SK-N-SH (cell line): ENCODE measurements around the gene RAD51B. TPM values are rescaled to one million over a fixed set of nuclear protein-coding genes. Genes with fewer than 3 reads are reported as not detected.

Source experiments
- CTCF ChIA-PET: fragments of 300-600, 350-600 bp; formaldehyde crosslinking; extraction: SDS; loops from one replicate; lab custom pipeline; 2021; lab: Yijun Ruan, JAX
- POLR2A ChIA-PET: fragments of 350-600 bp; sonication (Branson Sonifier 250); formaldehyde crosslinking; extraction: SDS; loops from one replicate; lab custom pipeline; 2020; ENCODE audit warnings: antibody characterized with exemption, inconsistent platforms; lab: Yijun Ruan, JAX
- DNase-seq: peaks from one replicate; pipeline ENCODE4 v3.0.0; 2012
- H2AFZ ChIP-seq: fragments of 200-600 bp; sonication (generic); 2 replicates; pipeline ENCODE4 v1.8.1; 2016; ENCODE audit warnings: antibody characterized with exemption, mild to moderate bottlenecking, low read depth
- H3F3A ChIP-seq: fragments of 200-600 bp; sonication (generic); replicated peaks from 2 replicates; pipeline ENCODE3; 2016; ENCODE audit warnings: antibody characterized with exemption, mild to moderate bottlenecking; ENCODE audit not compliant: insufficient read depth
- H3K27ac ChIP-seq, 2 experiments: fragments of 200-500 bp in 1 of 2; fragments of 200-600 bp in 1 of 2; sonication (Bioruptor generic) in 1 of 2; sonication (generic), shearing (Covaris generic) in 1 of 2; 2 replicates each; pipeline versions ENCODE4 v1.5.1 to v1.6.1; 2014 to 2016; ENCODE audit warnings: low read depth in 2 of 2, inconsistent platforms in 1 of 2, low read length in 1 of 2, mild to moderate bottlenecking in 1 of 2, mixed read lengths in 1 of 2
- H3K27me3 ChIP-seq: fragments of 200-600 bp; sonication (generic), shearing (Covaris generic); 2 replicates; pipeline ENCODE4 v1.6.1; 2016; ENCODE audit warnings: mixed run types; ENCODE audit not compliant: insufficient read depth
- H3K36me3 ChIP-seq, 2 experiments: fragments of 200-500 bp in 1 of 2; fragments of 200-600 bp in 1 of 2; sonication (Bioruptor generic) in 1 of 2; sonication (generic) in 1 of 2; replicated peaks in 1 of 2; 2 replicates each; pipeline versions ENCODE3 to v1.5.1; 2014 to 2016; ENCODE audit warnings: low read length in 1 of 2, mild to moderate bottlenecking in 1 of 2; ENCODE audit not compliant: insufficient read depth in 2 of 2, control insufficient read depth in 1 of 2
- H3K4me1 ChIP-seq, 2 experiments: fragments of 200-500 bp in 1 of 2; fragments of 200-600 bp in 1 of 2; sonication (Bioruptor generic) in 1 of 2; sonication (generic), shearing (Covaris generic) in 1 of 2; 2 replicates each; pipeline versions ENCODE4 v1.5.1 to v1.6.1; 2014 to 2016; ENCODE audit warnings: low read depth in 1 of 2, low read length in 1 of 2, mixed run types in 1 of 2; ENCODE audit not compliant: insufficient read depth in 2 of 2, control insufficient read depth in 1 of 2
- H3K4me2 ChIP-seq: fragments of 200-600 bp; sonication (generic), shearing (Covaris generic); 2 replicates; pipeline ENCODE4 v1.6.1; 2017; ENCODE audit warnings: mixed run types
- H3K4me3 ChIP-seq, 2 experiments: fragments of 200-500 bp in 1 of 2; fragments of 200-600 bp in 1 of 2; sonication (Bioruptor generic) in 1 of 2; sonication (generic), shearing (Covaris generic) in 1 of 2; 2 replicates each; pipeline versions ENCODE4 v1.5.1 to v1.8.1; 2014 to 2016; ENCODE audit warnings: low read depth in 2 of 2, inconsistent platforms in 1 of 2, low read length in 1 of 2, mild to moderate bottlenecking in 1 of 2, mixed read lengths in 1 of 2, moderate library complexity in 1 of 2
- H3K79me2 ChIP-seq: fragments of 200-600 bp; sonication (generic); 2 replicates; pipeline ENCODE4 v1.8.1; 2017; ENCODE audit warnings: mild to moderate bottlenecking; ENCODE audit not compliant: insufficient read depth
- H3K9ac ChIP-seq: fragments of 200-600 bp; sonication (generic); 2 replicates; pipeline ENCODE4 v1.6.1; 2017; ENCODE audit warnings: mixed run types
- H3K9me2 ChIP-seq: fragments of 200-600 bp; sonication (generic); 2 replicates; pipeline ENCODE4 v1.6.1; 2017; ENCODE audit warnings: mixed run types
- H3K9me3 ChIP-seq: fragments of 200-600 bp; sonication (generic); 2 replicates; pipeline ENCODE4 v1.6.1; 2017; ENCODE audit warnings: mixed run types, mild to moderate bottlenecking, moderate library complexity
- H4K20me1 ChIP-seq: fragments of 200-600 bp; sonication (generic); 2 replicates; pipeline ENCODE4 v1.6.1; 2017; ENCODE audit warnings: mild to moderate bottlenecking, mixed run types; ENCODE audit not compliant: insufficient read depth
- EZH2phosphoT487 ChIP-seq: fragments of 200-600 bp; sonication (generic); IDR thresholded peaks from 2 replicates; pipeline ENCODE4 v1.6.1; 2017; ENCODE audit warnings: low read depth, mixed run types, mild to moderate bottlenecking, antibody characterized with exemption, moderate library complexity, borderline replicate concordance
- NRF1 ChIP-seq: IDR thresholded peaks from 2 replicates; pipeline ENCODE4 v1.6.1; 2012; ENCODE audit warnings: low read depth, mild to moderate bottlenecking, low read length
- RAD21 ChIP-seq: IDR thresholded peaks from 2 replicates; pipeline ENCODE4 v1.6.1; 2012; ENCODE audit warnings: mild to moderate bottlenecking, low read length
- RCOR1 ChIP-seq: fragments of 150-350 bp; IDR thresholded peaks from 2 replicates; pipeline ENCODE4 v1.6.1; 2017; ENCODE audit warnings: antibody characterized with exemption, low read length
- SMC3 ChIP-seq: IDR thresholded peaks from 2 replicates; pipeline ENCODE4 v1.6.1; 2012; ENCODE audit warnings: low read depth, low read length, improper control_type of control experiment
- TAF1 ChIP-seq: IDR thresholded peaks from 2 replicates; pipeline ENCODE4 v1.6.1; 2012; ENCODE audit warnings: low read depth, mild to moderate bottlenecking, low read length, moderate library complexity, borderline replicate concordance
- TEAD4 ChIP-seq: IDR thresholded peaks from 2 replicates; pipeline ENCODE4 v1.4.0; 2012; ENCODE audit warnings: mild to moderate bottlenecking, borderline replicate concordance; ENCODE audit not compliant: insufficient read depth
- USF1 ChIP-seq: IDR thresholded peaks from 2 replicates; pipeline ENCODE4 v1.4.0; 2012; ENCODE audit warnings: low read depth, borderline replicate concordance
- USF2 ChIP-seq: fragments of 150-350 bp; IDR thresholded peaks from 2 replicates; pipeline ENCODE4 v1.6.1; 2017; ENCODE audit warnings: antibody characterized with exemption, low read length, low read depth, borderline replicate concordance
- YY1 ChIP-seq: IDR thresholded peaks from 2 replicates; pipeline ENCODE4 v1.4.0; 2012; ENCODE audit warnings: low read depth, mild to moderate bottlenecking
- ZBTB33 ChIP-seq: IDR thresholded peaks from 2 replicates; pipeline ENCODE4 v1.4.0; 2012; ENCODE audit warnings: low read depth, borderline replicate concordance
- WGBS: methylation state at CpG from one replicate; pipeline ENCODE4 v1.1.6; 2017; ENCODE audit warnings: low lambda C conversion rate; 5-methylcytosine and 5-hydroxymethylcytosine counted together
- polyA plus RNA-seq, 3 experiments: library from polyadenylated mRNA; depleted of rRNA; stranded (reverse); fragments of >200 nt; gene quantifications; 2 replicates each; pipeline ENCODE4 v1.2.3, GENCODE V29; 2012

The RAD51B gene
- polyA plus RNA-seq, 1 of the 3 experiments (the other 2 are of a cell fraction) = 6.0 TPM

- no peaks in the 10 kb centered on the region for H3K9me3 ChIP-seq
- no peak for DNase-seq
- CTCF ChIA-PET = interaction anchor here (1.5 kb wide), 1 partner anchor 11 kb away, joined by 3 read pairs; no protein-coding TSS in a partner anchor
- no peaks in the 10 kb centered on the region for H3K9me2 ChIP-seq
- H2AFZ ChIP-seq = no peak overlapping the region
- H3F3A ChIP-seq = no peaks in the 10 kb centered on the region
- H3K79me2 ChIP-seq = no peaks in the 10 kb centered on the region
- peaks cover 61 to 80% of the 10 kb centered on the region in 2 experiments for H3K36me3 ChIP-seq
- H3K27ac ChIP-seq = no peak overlapping the region
- no peak overlapping the region for H3K9ac ChIP-seq
- H3K4me3 ChIP-seq = no peak overlapping the region
- H3K27me3 ChIP-seq = no peaks in the 10 kb centered on the region
- no peaks in the 10 kb centered on the region for H3K4me1 ChIP-seq
- H3K4me2 ChIP-seq = no peak overlapping the region
- POLR2A ChIA-PET = no interaction called here
- TF ChIP-seq USF1 (no peak), YY1 (no peak), SMC3 (no peak), RAD21 (no peak), ZBTB33 (no peak), RCOR1 (no peak)
- WGBS = 56% methylated on average over 4 of the region's 4 CpGs
- no peaks in the 10 kb centered on the region for H4K20me1 ChIP-seq
These were observed 42.8 kb upstream of the RAD51B start for GRCh38 chr14:67776653-67777322.

- no peaks in the 10 kb centered on the region for H4K20me1 ChIP-seq
- no peak overlapping the region for H3K4me3 ChIP-seq
- H3K27ac ChIP-seq = no peak overlapping the region
- H3K79me2 ChIP-seq = no peaks in the 10 kb centered on the region
- TF ChIP-seq SMC3 (no peak), TEAD4 (no peak), USF2 (no peak), TAF1 (no peak), NRF1 (no peak), YY1 (no peak), EZH2phosphoT487 (no peak)
- WGBS = 81% methylated on average over 1 of the region's 1 CpG
- H3K4me1 ChIP-seq = no peaks in the 10 kb centered on the region
- no peaks in the 10 kb centered on the region for H3F3A ChIP-seq
- H2AFZ ChIP-seq = no peak overlapping the region
- no peaks in the 10 kb centered on the region for H3K9me3 ChIP-seq
- H3K27me3 ChIP-seq = no peaks in the 10 kb centered on the region
- ChIA-PET CTCF (no interaction called here), POLR2A (no interaction called here)
- no peak for DNase-seq
- H3K4me2 ChIP-seq = no peak overlapping the region
- H3K9me2 ChIP-seq = no peaks in the 10 kb centered on the region
- no peak overlapping the region for H3K9ac ChIP-seq
- H3K36me3 ChIP-seq = peaks cover 52 to 89% of the 10 kb centered on the region in 2 experiments
These were observed 40.8 kb upstream of the RAD51B start for GRCh38 chr14:67778792-67779191.
